CD4-positive, CD25-positive, alpha-beta regulatory T cell (primary cell): ENCODE results near the gene ABCC4. TPM values are rescaled to one million over a fixed set of nuclear protein-coding genes. Genes with fewer than 3 reads are reported as not detected.

ENCODE experiments used
- ATAC-seq, 2 donors: fragments of 150-1000 bp; cut with Tn5 transposase; one replicate each; pipeline ENCODE4 v1.10.0; 2021; ENCODE audit warnings: low read depth in 2 of 2, moderate number of reproducible peaks in 2 of 2, moderate library complexity in 1 of 2
- DNase-seq, 3 donors: peaks; one replicate each; pipeline versions ENCODE4 v3.0.0 to v3.0.0-alpha.2; 2012 to 2022; ENCODE audit warnings: mixed read lengths in 1 of 3
- H3K27ac ChIP-seq: one replicate; pipeline ENCODE4 v1.7.0; 2013; ENCODE audit warnings: mild to moderate bottlenecking, low read length; ENCODE audit not compliant: insufficient read depth, poor library complexity, severe bottlenecking
- H3K27me3 ChIP-seq: one replicate; pipeline ENCODE4 v1.7.0; 2013; ENCODE audit warnings: low read length; ENCODE audit not compliant: control insufficient read depth, insufficient read depth
- H3K36me3 ChIP-seq: one replicate; pipeline ENCODE4 v1.7.0; 2013; ENCODE audit warnings: mild to moderate bottlenecking, low read length, moderate library complexity; ENCODE audit not compliant: control insufficient read depth, insufficient read depth
- H3K4me1 ChIP-seq: 2 replicates; pipeline ENCODE4 v1.7.0; 2013; ENCODE audit warnings: mild to moderate bottlenecking, low read length; ENCODE audit not compliant: insufficient read depth, control insufficient read depth, poor library complexity, severe bottlenecking
- H3K4me3 ChIP-seq: one replicate; pipeline ENCODE4 v1.7.0; 2013; ENCODE audit warnings: low read depth, mild to moderate bottlenecking, low read length, moderate library complexity
- H3K9me3 ChIP-seq, 2 experiments: 1 replicate in 1 of 2; 2 replicates in 1 of 2; pipeline ENCODE4 v1.7.0; 2013; ENCODE audit warnings: low read length in 2 of 2, mild to moderate bottlenecking in 1 of 2, moderate library complexity in 1 of 2; ENCODE audit not compliant: control insufficient read depth in 2 of 2
- H3K27ac Mint-ChIP-seq, 3 donors: one replicate each; pipeline ENCODE4 v1.8.0; 2020 to 2022; ENCODE audit warnings: mild to moderate bottlenecking in 3 of 3, mixed read lengths in 3 of 3, moderate library complexity in 2 of 3
- H3K27me3 Mint-ChIP-seq: one replicate; pipeline ENCODE4 v1.8.0; 2022; ENCODE audit warnings: mild to moderate bottlenecking, mixed read lengths
- H3K36me3 Mint-ChIP-seq: one replicate; pipeline ENCODE4 v1.8.0; 2020; ENCODE audit warnings: mixed read lengths
- H3K4me1 Mint-ChIP-seq, 4 donors: one replicate each; pipeline ENCODE4 v1.8.0; 2020 to 2022; ENCODE audit warnings: mixed read lengths in 4 of 4, mild to moderate bottlenecking in 1 of 4
- H3K4me3 Mint-ChIP-seq, 4 donors: one replicate each; pipeline ENCODE4 v1.8.0; 2020 to 2022; ENCODE audit warnings: mild to moderate bottlenecking in 4 of 4, mixed read lengths in 4 of 4, moderate library complexity in 3 of 4
- H3K9me3 Mint-ChIP-seq, 7 donors: one replicate each; pipeline ENCODE4 v1.8.0; 2020 to 2022; ENCODE audit warnings: mixed read lengths in 7 of 7, mild to moderate bottlenecking in 3 of 7, moderate library complexity in 2 of 7
- polyA plus RNA-seq, 4 donors: library from polyadenylated mRNA; unstranded; fragments of 300-500 nt; fragmentation: Illumina TruSeq; gene quantifications; one replicate each; pipeline ENCODE4 v1.2.3, GENCODE V29; 2021
- total RNA-seq: library from RNA; stranded (reverse); gene quantifications from one replicate; pipeline ENCODE4 v1.2.3, GENCODE V29; 2022

The ABCC4 gene
- total and polyA plus RNA-seq, 5 donors from 2014 or later: 3.9 to 13.2 (median 6.8) TPM

- Histone ChIP-seq H3K27me3 (peaks cover 6% of the 10 kb centered on the region), H3K27ac (no peak overlapping the region), H3K36me3 (no peaks in the 10 kb centered on the region), H3K9me3 (no peaks in the 10 kb centered on the region), H3K4me1 (no peaks in the 10 kb centered on the region), H3K4me3 (no peak overlapping the region)
- H3K4me1 Mint-ChIP-seq: no peaks in the 10 kb centered on the region
- H3K36me3 Mint-ChIP-seq: no peaks in the 10 kb centered on the region
- DNase-seq (no peak), ATAC-seq (no peak)
- H3K27me3 Mint-ChIP-seq: peaks cover 15% of the 10 kb centered on the region
- H3K27ac Mint-ChIP-seq: no peak overlapping the region
- peaks cover 0 to 4% (median 0%) of the 10 kb centered on the region in 7 donors for H3K9me3 Mint-ChIP-seq
- H3K4me3 Mint-ChIP-seq: no peak overlapping the region
Measured at GRCh38 chr13:95007322-95007721, 293.9 kb downstream of the ABCC4 start.

GRCh38 chr13:95005300-95005699 lies 296.0 kb downstream of the ABCC4 start:
- H3K4me3 Mint-ChIP-seq: no peak overlapping the region
- no peaks in the 10 kb centered on the region for H3K36me3 ChIP-seq
- no peaks in the 10 kb centered on the region for H3K36me3 Mint-ChIP-seq
- H3K4me1 Mint-ChIP-seq: no peaks in the 10 kb centered on the region
- peaks cover 0 to 5% (median 0%) of the 10 kb centered on the region in 7 donors for H3K9me3 Mint-ChIP-seq
- no peak for ATAC-seq
- H3K27me3 Mint-ChIP-seq: peaks cover 28% of the 10 kb centered on the region
- no peaks in the 10 kb centered on the region for H3K4me1 ChIP-seq
- no peaks in the 10 kb centered on the region for H3K9me3 ChIP-seq
- no peak for DNase-seq
- no peak overlapping the region for H3K27ac Mint-ChIP-seq
- no peak overlapping the region for H3K27ac ChIP-seq
- H3K27me3 ChIP-seq: peaks cover 9% of the 10 kb centered on the region
- no peak overlapping the region for H3K4me3 ChIP-seq

- no peak for ATAC-seq
- H3K36me3 Mint-ChIP-seq: no peaks in the 10 kb centered on the region
- DNase-seq: no peak
- H3K4me1 Mint-ChIP-seq: no peaks in the 10 kb centered on the region
- no peak overlapping the region for H3K27ac Mint-ChIP-seq
- H3K4me3 Mint-ChIP-seq: no peak overlapping the region
- no peak overlapping the region for H3K4me3 ChIP-seq
- peaks cover 0 to 5% (median 0%) of the 10 kb centered on the region in 7 donors for H3K9me3 Mint-ChIP-seq
- H3K9me3 ChIP-seq: no peaks in the 10 kb centered on the region
- peaks cover 35% of the 10 kb centered on the region for H3K27me3 Mint-ChIP-seq
- no peaks in the 10 kb centered on the region for H3K36me3 ChIP-seq
- no peaks in the 10 kb centered on the region for H3K4me1 ChIP-seq
- H3K27me3 ChIP-seq: peaks cover 11% of the 10 kb centered on the region
- H3K27ac ChIP-seq: no peak overlapping the region
Measured at GRCh38 chr13:95003019-95003813, 298.0 kb downstream of the ABCC4 start.

GRCh38 chr13:95002126-95002525 lies 299.1 kb downstream of the ABCC4 start:
- H3K4me3 ChIP-seq: no peak overlapping the region
- H3K4me1 ChIP-seq: no peaks in the 10 kb centered on the region
- no peaks in the 10 kb centered on the region for H3K36me3 ChIP-seq
- no peaks in the 10 kb centered on the region for H3K9me3 ChIP-seq
- DNase-seq (no peak), ATAC-seq (no peak)
- H3K4me3 Mint-ChIP-seq: no peak overlapping the region
- H3K27ac Mint-ChIP-seq: no peak overlapping the region
- no peaks in the 10 kb centered on the region for H3K36me3 Mint-ChIP-seq
- no peaks in the 10 kb centered on the region for H3K4me1 Mint-ChIP-seq
- H3K27ac ChIP-seq: no peak overlapping the region
- peaks cover 0 to 5% (median 0%) of the 10 kb centered on the region in 7 donors for H3K9me3 Mint-ChIP-seq
- peaks cover 42% of the 10 kb centered on the region for H3K27me3 Mint-ChIP-seq
- peaks cover 11% of the 10 kb centered on the region for H3K27me3 ChIP-seq

GRCh38 chr13:94999871-95000270 lies 301.4 kb downstream of the ABCC4 start:
- DNase-seq: no peak
- H3K4me3 ChIP-seq: no peak overlapping the region
- no peaks in the 10 kb centered on the region for H3K4me1 Mint-ChIP-seq
- no peak overlapping the region for H3K27ac Mint-ChIP-seq
- H3K36me3 Mint-ChIP-seq: no peaks in the 10 kb centered on the region
- ATAC-seq: no peak
- no peaks in the 10 kb centered on the region for H3K36me3 ChIP-seq
- H3K27ac ChIP-seq: no peak overlapping the region
- peaks cover 0 to 6% (median 0%) of the 10 kb centered on the region in 7 donors for H3K9me3 Mint-ChIP-seq
- peaks cover 11% of the 10 kb centered on the region for H3K27me3 ChIP-seq
- no peaks in the 10 kb centered on the region for H3K9me3 ChIP-seq
- peaks cover 49% of the 10 kb centered on the region for H3K27me3 Mint-ChIP-seq
- no peaks in the 10 kb centered on the region for H3K4me1 ChIP-seq
- no peak overlapping the region for H3K4me3 Mint-ChIP-seq

- Histone ChIP-seq H3K4me3 (no peak overlapping the region), H3K27me3 (peaks cover 14% of the 10 kb centered on the region), H3K4me1 (no peaks in the 10 kb centered on the region), H3K36me3 (no peaks in the 10 kb centered on the region), H3K27ac (no peak overlapping the region), H3K9me3 (no peaks in the 10 kb centered on the region)
- no peak overlapping the region for H3K27ac Mint-ChIP-seq
- H3K36me3 Mint-ChIP-seq: no peaks in the 10 kb centered on the region
- ATAC-seq (no peak), DNase-seq (no peak)
- H3K9me3 Mint-ChIP-seq: peaks cover 0 to 6% (median 0%) of the 10 kb centered on the region in 7 donors
- H3K4me3 Mint-ChIP-seq: no peak overlapping the region
- peaks cover 41% of the 10 kb centered on the region for H3K27me3 Mint-ChIP-seq
- no peaks in the 10 kb centered on the region for H3K4me1 Mint-ChIP-seq
Measured at GRCh38 chr13:94997126-94997525, 304.1 kb downstream of the ABCC4 start.

- no peaks in the 10 kb centered on the region for H3K36me3 ChIP-seq
- H3K4me1 Mint-ChIP-seq: no peaks in the 10 kb centered on the region
- no peak overlapping the region for H3K4me3 ChIP-seq
- peak overlapping the region in 1 of 4 donors; percentile 52 for H3K4me3 Mint-ChIP-seq
- H3K4me1 ChIP-seq: no peaks in the 10 kb centered on the region
- no peak overlapping the region for H3K27ac Mint-ChIP-seq
- no peaks in the 10 kb centered on the region for H3K9me3 ChIP-seq
- H3K9me3 Mint-ChIP-seq: peaks cover 0 to 4% (median 0%) of the 10 kb centered on the region in 7 donors
- no peak overlapping the region for H3K27ac ChIP-seq
- DNase-seq: no peak
- H3K27me3 ChIP-seq: peaks cover 11% of the 10 kb centered on the region
- ATAC-seq: no peak
- H3K36me3 Mint-ChIP-seq: no peaks in the 10 kb centered on the region
- H3K27me3 Mint-ChIP-seq: peaks cover 37% of the 10 kb centered on the region
Measured at GRCh38 chr13:94996445-94996844, 304.8 kb downstream of the ABCC4 start.

GRCh38 chr13:94994506-94994905 lies 306.7 kb downstream of the ABCC4 start:
- Histone ChIP-seq H3K36me3 (no peaks in the 10 kb centered on the region), H3K9me3 (no peaks in the 10 kb centered on the region), H3K4me1 (no peaks in the 10 kb centered on the region), H3K27me3 (peaks cover 15% of the 10 kb centered on the region), H3K4me3 (no peak overlapping the region), H3K27ac (no peak overlapping the region)
- H3K9me3 Mint-ChIP-seq: peaks cover 0 to 3% (median 0%) of the 10 kb centered on the region in 7 donors
- DNase-seq (no peak), ATAC-seq (no peak)
- H3K27ac Mint-ChIP-seq: no peak overlapping the region
- no peaks in the 10 kb centered on the region for H3K4me1 Mint-ChIP-seq
- H3K36me3 Mint-ChIP-seq: no peaks in the 10 kb centered on the region
- no peak overlapping the region for H3K4me3 Mint-ChIP-seq
- H3K27me3 Mint-ChIP-seq: peaks cover 30% of the 10 kb centered on the region
